Calu3 (cell line): ENCODE measurements around the gene CCER1. TPM values are rescaled to one million over a fixed set of nuclear protein-coding genes. Genes with fewer than 3 reads are reported as not detected.
"Not testable (repeated sequence)": the region's sequence is repeated elsewhere in the genome, so short reads cannot be mapped to it uniquely, and the experiment has no call there.

Source experiments
- BruUV-seq: library from RNA; stranded (reverse); fragments of 400-500 nt; replicated peaks from 2 replicates; lab custom pipeline; 2021; lab: Mats Ljungman, UMichigan
- CTCF ChIA-PET: fragments of 300-600 bp; sonication (Branson Sonifier 250); formaldehyde crosslinking; loops from one replicate; lab custom pipeline; 2022; ENCODE audit warnings: antibody characterized with exemption; lab: Charles Lee
- DNase-seq: peaks from one replicate; pipeline ENCODE4 v3.0.0; 2022
- H3K27ac Mint-ChIP-seq: one replicate; pipeline ENCODE4 v1.8.0; 2022; ENCODE audit warnings: mixed read lengths; ENCODE audit not compliant: unreplicated experiment
- H3K27me3 Mint-ChIP-seq: one replicate; pipeline ENCODE4 v1.8.0; 2022; ENCODE audit warnings: mixed read lengths; ENCODE audit not compliant: unreplicated experiment
- H3K36me3 Mint-ChIP-seq: one replicate; pipeline ENCODE4 v1.8.0; 2022; ENCODE audit warnings: mild to moderate bottlenecking, moderate library complexity, mixed read lengths; ENCODE audit not compliant: insufficient read depth, unreplicated experiment
- H3K4me1 Mint-ChIP-seq: one replicate; pipeline ENCODE4 v1.8.0; 2022; ENCODE audit warnings: mild to moderate bottlenecking, low read depth, mixed read lengths; ENCODE audit not compliant: unreplicated experiment
- H3K4me3 Mint-ChIP-seq: one replicate; pipeline ENCODE4 v1.8.0; 2022; ENCODE audit warnings: mild to moderate bottlenecking, low read depth, moderate library complexity, mixed read lengths; ENCODE audit not compliant: unreplicated experiment
- H3K9me3 Mint-ChIP-seq: one replicate; pipeline ENCODE4 v1.8.0; 2022; ENCODE audit warnings: low read depth, mixed read lengths; ENCODE audit not compliant: unreplicated experiment
- intact Hi-C: fragments of 100-400 bp; cut with micrococcal nuclease; formaldehyde crosslinking; loops from one replicate; pipeline ENCODE4 v1.10.0; 2022; ENCODE audit not compliant: unreplicated experiment
- total RNA-seq: library from RNA; stranded (reverse); gene quantifications from 2 replicates; pipeline ENCODE4 v1.2.3, GENCODE V29; 2022
- TF ChIP-seq, protein P1 (sequence below): fragments of 200-600 bp; IDR thresholded peaks from one replicate; pipeline ENCODE4 v1.8.0; 2022; ENCODE audit warnings: antibody characterized with exemption; ENCODE audit not compliant: unreplicated experiment

The CCER1 gene
- total RNA-seq, 1 experiment from 2014 or later = not detected

DNA sequence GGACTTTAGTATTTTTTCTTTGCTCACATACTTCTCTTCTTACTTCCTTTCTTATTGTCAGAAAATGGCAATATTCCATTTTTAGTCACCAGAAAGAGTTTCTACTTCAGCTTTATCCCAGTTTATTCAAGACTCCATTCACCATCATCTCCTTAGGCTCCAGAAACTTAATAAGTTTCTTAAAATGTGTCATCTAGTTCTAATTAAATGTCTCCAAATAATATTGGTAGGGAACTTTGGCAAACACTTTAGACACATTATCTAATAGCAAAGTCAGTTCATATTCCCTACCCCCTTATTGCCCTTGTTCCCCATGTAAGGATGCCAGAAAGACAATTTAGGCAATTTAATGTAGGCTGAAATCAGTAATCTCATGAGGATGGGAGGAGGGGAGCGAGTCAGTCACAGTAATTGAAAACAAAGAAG lies 34.7 kb upstream of the CCER1 start:
- no peak overlapping the region for H3K27ac Mint-ChIP-seq
- TF ChIP-seq, protein P1, sequence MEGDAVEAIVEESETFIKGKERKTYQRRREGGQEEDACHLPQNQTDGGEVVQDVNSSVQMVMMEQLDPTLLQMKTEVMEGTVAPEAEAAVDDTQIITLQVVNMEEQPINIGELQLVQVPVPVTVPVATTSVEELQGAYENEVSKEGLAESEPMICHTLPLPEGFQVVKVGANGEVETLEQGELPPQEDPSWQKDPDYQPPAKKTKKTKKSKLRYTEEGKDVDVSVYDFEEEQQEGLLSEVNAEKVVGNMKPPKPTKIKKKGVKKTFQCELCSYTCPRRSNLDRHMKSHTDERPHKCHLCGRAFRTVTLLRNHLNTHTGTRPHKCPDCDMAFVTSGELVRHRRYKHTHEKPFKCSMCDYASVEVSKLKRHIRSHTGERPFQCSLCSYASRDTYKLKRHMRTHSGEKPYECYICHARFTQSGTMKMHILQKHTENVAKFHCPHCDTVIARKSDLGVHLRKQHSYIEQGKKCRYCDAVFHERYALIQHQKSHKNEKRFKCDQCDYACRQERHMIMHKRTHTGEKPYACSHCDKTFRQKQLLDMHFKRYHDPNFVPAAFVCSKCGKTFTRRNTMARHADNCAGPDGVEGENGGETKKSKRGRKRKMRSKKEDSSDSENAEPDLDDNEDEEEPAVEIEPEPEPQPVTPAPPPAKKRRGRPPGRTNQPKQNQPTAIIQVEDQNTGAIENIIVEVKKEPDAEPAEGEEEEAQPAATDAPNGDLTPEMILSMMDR = no peak
- no peak for DNase-seq
- H3K4me1 Mint-ChIP-seq = peaks cover 8% of the 10 kb centered on the region
- CTCF ChIA-PET = no interaction called here
- H3K36me3 Mint-ChIP-seq = no peaks in the 10 kb centered on the region
- intact Hi-C loops = no loop called here
- H3K9me3 Mint-ChIP-seq = no peaks in the 10 kb centered on the region
- BruUV-seq = no TSS peak
- no peaks in the 10 kb centered on the region for H3K27me3 Mint-ChIP-seq
- H3K4me3 Mint-ChIP-seq = no peak overlapping the region

DNA sequence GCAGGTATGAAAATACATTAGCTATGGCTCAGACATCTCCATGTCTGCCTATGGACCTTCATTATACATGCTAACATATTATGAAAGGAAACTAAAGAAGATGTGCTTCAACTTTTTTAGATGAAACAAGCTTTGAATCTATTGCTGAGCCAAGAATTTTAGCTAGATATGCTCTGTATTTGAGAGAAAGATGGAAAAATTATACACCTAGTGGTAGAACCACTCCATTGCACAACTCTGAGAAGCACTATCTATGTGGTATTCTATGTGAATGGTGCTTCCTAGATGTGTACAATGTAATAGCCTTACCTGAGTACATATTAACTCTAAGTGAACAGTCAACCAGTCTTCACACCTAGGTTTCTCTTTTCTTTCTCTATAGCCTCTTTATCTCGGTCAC lies 32.5 kb upstream of the CCER1 start:
- CTCF ChIA-PET = no interaction called here

DNA sequence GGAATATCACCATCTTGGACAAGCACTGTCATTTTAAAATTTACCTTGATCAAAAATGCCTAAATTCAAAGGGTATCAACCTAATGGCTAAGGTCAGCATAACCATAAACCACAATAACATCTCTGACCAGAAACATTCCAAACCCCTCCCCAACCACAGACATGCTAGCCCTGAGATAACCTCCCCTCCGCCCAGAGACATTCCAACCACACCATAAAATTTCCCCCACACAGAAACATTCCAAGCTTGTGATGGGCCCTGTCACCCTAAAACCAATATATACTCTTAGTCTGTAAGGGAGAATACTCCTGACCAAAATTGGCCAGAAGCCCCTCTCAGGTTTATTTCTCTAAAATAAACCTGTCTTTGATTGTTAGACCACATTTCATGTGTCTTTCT lies 32.1 kb upstream of the CCER1 start:
- Mint-ChIP-seq H3K36me3 (no peaks in the 10 kb centered on the region), H3K4me1 (peaks cover 7% of the 10 kb centered on the region), H3K4me3 (no peak overlapping the region), H3K27ac (no peak overlapping the region), H3K27me3 (no peaks in the 10 kb centered on the region), H3K9me3 (no peaks in the 10 kb centered on the region)
- no TSS peak for BruUV-seq
- TF ChIP-seq, protein P1 = no peak
- CTCF ChIA-PET = no interaction called here
- intact Hi-C loops = no loop called here
- no peak for DNase-seq

More for the DNA sequence above, 32.5 kb upstream of the CCER1 start:
- Mint-ChIP-seq H3K4me3 (no peak overlapping the region), H3K27me3 (no peaks in the 10 kb centered on the region), H3K27ac (no peak overlapping the region), H3K36me3 (no peaks in the 10 kb centered on the region), H3K9me3 (no peaks in the 10 kb centered on the region), H3K4me1 (peaks cover 7% of the 10 kb centered on the region)
- BruUV-seq = no TSS peak
- TF ChIP-seq, protein P1 = no peak
- intact Hi-C loops = no loop called here
- DNase-seq = no peak

DNA sequence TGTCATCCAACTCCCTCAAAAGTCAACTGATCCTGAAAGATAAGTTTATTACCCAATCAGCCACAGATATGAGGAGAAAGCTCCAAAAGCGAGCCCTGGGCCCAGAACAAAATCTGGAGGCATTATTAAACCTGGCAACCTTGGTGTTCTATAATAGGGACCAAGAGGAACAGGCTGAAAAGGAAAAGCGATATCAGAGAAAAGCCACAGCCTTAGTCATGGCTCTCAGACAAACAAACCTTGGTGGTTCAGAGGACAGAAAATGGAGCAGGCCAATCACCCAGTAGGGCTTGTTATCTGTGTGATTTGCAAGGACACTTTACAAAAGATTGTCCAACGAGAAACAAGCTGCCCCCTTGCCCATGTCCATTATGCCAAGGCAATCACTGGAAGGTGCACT lies 30.4 kb upstream of the CCER1 start:
- H3K9me3 Mint-ChIP-seq, BruUV-seq, H3K4me1 Mint-ChIP-seq, DNase-seq, H3K36me3 Mint-ChIP-seq, H3K4me3 Mint-ChIP-seq, intact Hi-C loops, CTCF ChIA-PET, H3K27ac Mint-ChIP-seq, H3K27me3 Mint-ChIP-seq: not testable (repeated sequence)

DNA sequence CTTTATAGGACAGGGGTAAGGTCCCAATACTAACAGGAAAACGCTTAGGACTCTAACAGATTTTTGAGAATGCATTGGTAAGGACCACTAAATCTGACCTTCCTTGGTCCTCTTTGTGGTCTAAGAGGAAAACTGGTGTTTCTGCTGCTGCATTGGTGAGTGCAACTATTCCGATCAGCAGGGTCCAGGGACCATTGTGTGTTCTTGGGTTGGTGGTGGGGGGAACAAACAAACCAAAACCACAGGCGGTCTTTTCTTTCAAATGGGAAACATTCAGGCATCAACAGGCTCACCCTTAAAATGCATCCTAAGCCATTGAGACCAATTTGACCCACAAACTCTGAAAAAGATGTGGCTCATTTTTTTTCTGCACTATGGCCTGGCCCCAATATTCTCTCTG lies 29.1 kb upstream of the CCER1 start:
- TF ChIP-seq, protein P1 = no peak
- peaks cover 7% of the 10 kb centered on the region for H3K4me1 Mint-ChIP-seq
- no peak for DNase-seq
- intact Hi-C loops = no loop called here
- H3K27me3 Mint-ChIP-seq = no peaks in the 10 kb centered on the region
- no peak overlapping the region for H3K4me3 Mint-ChIP-seq
- H3K9me3 Mint-ChIP-seq = no peaks in the 10 kb centered on the region
- no peak overlapping the region for H3K27ac Mint-ChIP-seq
- H3K36me3 Mint-ChIP-seq = no peaks in the 10 kb centered on the region
- no TSS peak for BruUV-seq
- CTCF ChIA-PET = no interaction called here
